ENCODE data around the gene ECI1.

DNA sequence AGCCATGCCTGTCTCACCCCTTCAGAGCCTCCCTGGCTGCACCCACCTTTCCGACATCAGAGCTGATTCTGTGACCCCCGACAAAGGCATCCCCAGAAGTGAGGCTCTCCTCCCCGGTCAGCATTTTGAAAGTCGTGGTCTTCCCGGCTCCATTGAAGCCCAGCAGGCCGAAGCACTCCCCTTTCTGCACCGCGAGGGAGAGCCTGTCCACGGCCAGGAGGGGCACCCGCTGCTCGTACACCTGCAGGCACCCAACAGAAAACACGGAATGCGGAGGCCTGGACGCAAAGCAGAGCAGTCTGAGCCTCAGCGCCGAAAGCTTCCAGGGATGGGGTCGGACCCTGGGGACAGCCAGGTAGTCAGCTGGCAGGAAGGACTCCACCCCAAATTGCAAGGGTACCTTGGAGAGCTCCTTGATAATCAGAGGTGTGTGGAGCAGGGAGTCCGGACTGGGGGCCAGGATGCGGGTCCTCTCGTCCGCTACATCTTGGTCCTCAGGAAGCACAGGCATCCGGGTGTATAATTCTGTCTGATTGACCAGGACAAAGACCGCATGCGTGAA lies 29.7 kb upstream of the ECI1 start:
- TF ChIP-seq, protein P1, sequence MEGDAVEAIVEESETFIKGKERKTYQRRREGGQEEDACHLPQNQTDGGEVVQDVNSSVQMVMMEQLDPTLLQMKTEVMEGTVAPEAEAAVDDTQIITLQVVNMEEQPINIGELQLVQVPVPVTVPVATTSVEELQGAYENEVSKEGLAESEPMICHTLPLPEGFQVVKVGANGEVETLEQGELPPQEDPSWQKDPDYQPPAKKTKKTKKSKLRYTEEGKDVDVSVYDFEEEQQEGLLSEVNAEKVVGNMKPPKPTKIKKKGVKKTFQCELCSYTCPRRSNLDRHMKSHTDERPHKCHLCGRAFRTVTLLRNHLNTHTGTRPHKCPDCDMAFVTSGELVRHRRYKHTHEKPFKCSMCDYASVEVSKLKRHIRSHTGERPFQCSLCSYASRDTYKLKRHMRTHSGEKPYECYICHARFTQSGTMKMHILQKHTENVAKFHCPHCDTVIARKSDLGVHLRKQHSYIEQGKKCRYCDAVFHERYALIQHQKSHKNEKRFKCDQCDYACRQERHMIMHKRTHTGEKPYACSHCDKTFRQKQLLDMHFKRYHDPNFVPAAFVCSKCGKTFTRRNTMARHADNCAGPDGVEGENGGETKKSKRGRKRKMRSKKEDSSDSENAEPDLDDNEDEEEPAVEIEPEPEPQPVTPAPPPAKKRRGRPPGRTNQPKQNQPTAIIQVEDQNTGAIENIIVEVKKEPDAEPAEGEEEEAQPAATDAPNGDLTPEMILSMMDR (IDR thresholded peaks at IDR 0.05), result no peak
- TF ChIP-seq POLR2A (IDR thresholded peaks at IDR 0.05), result no peak
